Measurements from ENCODE around the gene L3MBTL1.
"Not testable (repeated sequence)": the region's sequence is repeated elsewhere in the genome, so short reads cannot be mapped to it uniquely, and the experiment has no call there.

DNA sequence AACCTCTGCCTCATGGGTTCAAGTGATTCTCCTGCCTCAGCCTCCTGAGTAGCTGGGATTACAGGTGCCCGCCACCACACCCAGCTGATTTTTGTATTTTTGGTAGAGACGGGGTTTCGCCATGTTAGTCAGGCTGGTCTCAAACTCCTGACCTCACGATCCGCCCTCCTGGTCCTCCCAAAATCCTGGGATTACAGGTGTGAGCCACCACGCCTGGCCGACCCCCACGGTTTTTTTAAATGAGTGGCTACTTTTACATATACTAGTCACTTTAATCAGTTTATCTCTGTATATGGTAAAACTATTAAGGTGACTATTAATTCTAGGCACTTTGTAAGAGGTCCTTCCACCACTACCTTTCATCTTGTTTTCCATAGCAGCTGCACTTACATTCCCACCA, 5.5 kb upstream of the L3MBTL1 start:
- TF ChIP-seq, protein P1, sequence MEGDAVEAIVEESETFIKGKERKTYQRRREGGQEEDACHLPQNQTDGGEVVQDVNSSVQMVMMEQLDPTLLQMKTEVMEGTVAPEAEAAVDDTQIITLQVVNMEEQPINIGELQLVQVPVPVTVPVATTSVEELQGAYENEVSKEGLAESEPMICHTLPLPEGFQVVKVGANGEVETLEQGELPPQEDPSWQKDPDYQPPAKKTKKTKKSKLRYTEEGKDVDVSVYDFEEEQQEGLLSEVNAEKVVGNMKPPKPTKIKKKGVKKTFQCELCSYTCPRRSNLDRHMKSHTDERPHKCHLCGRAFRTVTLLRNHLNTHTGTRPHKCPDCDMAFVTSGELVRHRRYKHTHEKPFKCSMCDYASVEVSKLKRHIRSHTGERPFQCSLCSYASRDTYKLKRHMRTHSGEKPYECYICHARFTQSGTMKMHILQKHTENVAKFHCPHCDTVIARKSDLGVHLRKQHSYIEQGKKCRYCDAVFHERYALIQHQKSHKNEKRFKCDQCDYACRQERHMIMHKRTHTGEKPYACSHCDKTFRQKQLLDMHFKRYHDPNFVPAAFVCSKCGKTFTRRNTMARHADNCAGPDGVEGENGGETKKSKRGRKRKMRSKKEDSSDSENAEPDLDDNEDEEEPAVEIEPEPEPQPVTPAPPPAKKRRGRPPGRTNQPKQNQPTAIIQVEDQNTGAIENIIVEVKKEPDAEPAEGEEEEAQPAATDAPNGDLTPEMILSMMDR (IDR thresholded peaks at IDR 0.05) = not testable (repeated sequence)
- not testable (repeated sequence) for TF ChIP-seq POLR2A (IDR thresholded peaks at IDR 0.05)

Measured in testis (tissue), 2 donors.